ENCODE data around the gene GLIPR1L2.

The GLIPR1L2 gene

GRCh38 chr12:75409830-75410229 lies 18.9 kb downstream of the GLIPR1L2 start:
- Histone ChIP-seq H3F3A (ENCODE audit: control insufficient read depth, insufficient read depth) (no peaks in the 10 kb centered on the region), H4K20me1 (ENCODE audit: control insufficient read depth, insufficient read depth, low read depth, low read length) (no peaks in the 10 kb centered on the region), H3K4me1 (ENCODE audit: control insufficient read depth, low read length) (no peaks in the 10 kb centered on the region), H3K9me2 (replicated peaks; ENCODE audit: control insufficient read depth, low read length) (no peaks in the 10 kb centered on the region), H3K27ac (ENCODE audit: low read depth, low read length) (no peak overlapping the region), H3K9me3 (ENCODE audit: control insufficient read depth, insufficient read depth, low read length) (no peaks in the 10 kb centered on the region), H3K4me2 (ENCODE audit: low read length) (no peak overlapping the region), H3K27me3 (ENCODE audit: control insufficient read depth, low read length) (no peaks in the 10 kb centered on the region), H3K79me2 (ENCODE audit: control insufficient read depth, low read length) (no peaks in the 10 kb centered on the region), H3K36me3 (ENCODE audit: control insufficient read depth, low read length) (no peaks in the 10 kb centered on the region), H3K4me3 (ENCODE audit: low read length) (no peak overlapping the region)
- TF ChIP-seq CTCF (IDR thresholded peaks at IDR 0.05; ENCODE audit: low read depth, low read length, poor library complexity, severe bottlenecking) (no peak), EZH2phosphoT487 (IDR thresholded peaks at IDR 0.05; ENCODE audit: borderline replicate concordance, low read length) (no peak)

GRCh38 chr12:75414671-75415070 lies 23.8 kb downstream of the GLIPR1L2 start:
- H3K4me2 ChIP-seq (ENCODE audit: low read length) = no peak overlapping the region
- no peaks in the 10 kb centered on the region for H3K9me3 ChIP-seq (ENCODE audit: control insufficient read depth, insufficient read depth, low read length)
- no peak overlapping the region for H3K4me3 ChIP-seq (ENCODE audit: low read length)
- H3K79me2 ChIP-seq (ENCODE audit: control insufficient read depth, low read length) = no peaks in the 10 kb centered on the region
- no peak for TF ChIP-seq EZH2phosphoT487 (IDR thresholded peaks at IDR 0.05; ENCODE audit: borderline replicate concordance, low read length)
- TF ChIP-seq CTCF (IDR thresholded peaks at IDR 0.05; ENCODE audit: low read depth, low read length, poor library complexity, severe bottlenecking) = no peak
- no peaks in the 10 kb centered on the region for H3K9me2 ChIP-seq (replicated peaks; ENCODE audit: control insufficient read depth, low read length)
- H4K20me1 ChIP-seq (ENCODE audit: control insufficient read depth, insufficient read depth, low read depth, low read length) = no peaks in the 10 kb centered on the region
- H3K27me3 ChIP-seq (ENCODE audit: control insufficient read depth, low read length) = no peaks in the 10 kb centered on the region
- no peaks in the 10 kb centered on the region for H3F3A ChIP-seq (ENCODE audit: control insufficient read depth, insufficient read depth)
- H3K36me3 ChIP-seq (ENCODE audit: control insufficient read depth, low read length) = no peaks in the 10 kb centered on the region
- no peak overlapping the region for H3K27ac ChIP-seq (ENCODE audit: low read depth, low read length)
- no peaks in the 10 kb centered on the region for H3K4me1 ChIP-seq (ENCODE audit: control insufficient read depth, low read length)

GRCh38 chr12:75419841-75420240 lies 29.0 kb downstream of the GLIPR1L2 start:
- no peaks in the 10 kb centered on the region for H3K9me3 ChIP-seq (ENCODE audit: control insufficient read depth, insufficient read depth, low read length)
- H3K79me2 ChIP-seq (ENCODE audit: control insufficient read depth, low read length) = no peaks in the 10 kb centered on the region
- TF ChIP-seq EZH2phosphoT487 (IDR thresholded peaks at IDR 0.05; ENCODE audit: borderline replicate concordance, low read length) = no peak
- TF ChIP-seq CTCF (IDR thresholded peaks at IDR 0.05; ENCODE audit: low read depth, low read length, poor library complexity, severe bottlenecking) = no peak
- H3K4me2 ChIP-seq (ENCODE audit: low read length) = no peak overlapping the region
- H4K20me1 ChIP-seq (ENCODE audit: control insufficient read depth, insufficient read depth, low read depth, low read length) = no peaks in the 10 kb centered on the region
- H3K9me2 ChIP-seq (replicated peaks; ENCODE audit: control insufficient read depth, low read length) = no peaks in the 10 kb centered on the region
- H3K4me1 ChIP-seq (ENCODE audit: control insufficient read depth, low read length) = no peaks in the 10 kb centered on the region
- no peaks in the 10 kb centered on the region for H3K36me3 ChIP-seq (ENCODE audit: control insufficient read depth, low read length)
- no peak overlapping the region for H3K27ac ChIP-seq (ENCODE audit: low read depth, low read length)
- H3K27me3 ChIP-seq (ENCODE audit: control insufficient read depth, low read length) = no peaks in the 10 kb centered on the region
- no peaks in the 10 kb centered on the region for H3F3A ChIP-seq (ENCODE audit: control insufficient read depth, insufficient read depth)
- no peak overlapping the region for H3K4me3 ChIP-seq (ENCODE audit: low read length)

GRCh38 chr12:75427491-75427890 lies 36.6 kb downstream of the GLIPR1L2 start:
- H3K4me1 ChIP-seq (ENCODE audit: control insufficient read depth, low read length) = no peaks in the 10 kb centered on the region
- H3F3A ChIP-seq (ENCODE audit: control insufficient read depth, insufficient read depth) = no peaks in the 10 kb centered on the region
- H3K4me2 ChIP-seq (ENCODE audit: low read length) = no peak overlapping the region
- H3K4me3 ChIP-seq (ENCODE audit: low read length) = no peak overlapping the region
- TF ChIP-seq EZH2phosphoT487 (IDR thresholded peaks at IDR 0.05; ENCODE audit: borderline replicate concordance, low read length) (no peak), CTCF (IDR thresholded peaks at IDR 0.05; ENCODE audit: low read depth, low read length, poor library complexity, severe bottlenecking) (no peak)
- no peaks in the 10 kb centered on the region for H3K36me3 ChIP-seq (ENCODE audit: control insufficient read depth, low read length)
- H4K20me1 ChIP-seq (ENCODE audit: control insufficient read depth, insufficient read depth, low read depth, low read length) = no peaks in the 10 kb centered on the region
- peaks cover 10% of the 10 kb centered on the region; the same call in 1 of the 2 replicates for H3K9me3 ChIP-seq (ENCODE audit: control insufficient read depth, insufficient read depth, low read length)
- H3K27me3 ChIP-seq (ENCODE audit: control insufficient read depth, low read length) = no peaks in the 10 kb centered on the region
- H3K79me2 ChIP-seq (ENCODE audit: control insufficient read depth, low read length) = no peaks in the 10 kb centered on the region
- no peak overlapping the region for H3K27ac ChIP-seq (ENCODE audit: low read depth, low read length)
- no peaks in the 10 kb centered on the region for H3K9me2 ChIP-seq (replicated peaks; ENCODE audit: control insufficient read depth, low read length)

All from DOHH2 (cell line).